B cell (primary cell): ENCODE measurements around the gene ATG7. TPM values are rescaled to one million over a fixed set of nuclear protein-coding genes. Genes with fewer than 3 reads are reported as not detected.

Source experiments
- ATAC-seq: fragments of 200-7000 bp; cut with Tn5 transposase; one replicate; pipeline ENCODE4 v1.10.0; 2021; ENCODE audit warnings: low read depth, mild to moderate bottlenecking, moderate number of reproducible peaks, moderate library complexity
- CTCF ChIA-PET: fragments of 350-600 bp; sonication (Branson Sonifier 250); formaldehyde crosslinking; loops from one replicate; lab custom pipeline; 2021; ENCODE audit warnings: antibody characterized with exemption, inconsistent platforms; lab: Charles Lee
- POLR2A ChIA-PET: fragments of 350-600 bp; sonication (Branson Sonifier 250); formaldehyde crosslinking; loops from one replicate; lab custom pipeline; 2021; ENCODE audit warnings: antibody characterized with exemption; lab: Charles Lee
- DNase-seq: peaks from one replicate; pipeline ENCODE4 v3.0.0; 2013
- H2AFZ ChIP-seq: 2 replicates; pipeline ENCODE4 v1.6.1; 2012; ENCODE audit warnings: mild to moderate bottlenecking, low read depth, low read length; ENCODE audit not compliant: insufficient read depth, poor library complexity, severe bottlenecking
- H3K27ac ChIP-seq, 2 donors: 1 replicate in 1 of 2; 2 replicates in 1 of 2; pipeline ENCODE4 v1.5.1; 2012 to 2013; ENCODE audit warnings: low read length in 2 of 2, mild to moderate bottlenecking in 2 of 2, moderate library complexity in 1 of 2
- H3K27me3 ChIP-seq, 4 experiments: fragments of 200-600 bp in 1 of 4; sonication (generic) in 1 of 4; replicated peaks in 1 of 4; 1 replicate in 2 of 4; 2 replicates in 2 of 4; pipeline versions ENCODE4 v1.6.1 to v1.7.0; 2013 to 2016; ENCODE audit warnings: low read length in 3 of 4, mild to moderate bottlenecking in 2 of 4, mixed read lengths in 1 of 4, moderate library complexity in 1 of 4; ENCODE audit not compliant: insufficient read depth in 4 of 4, control insufficient read depth in 3 of 4; ENCODE audit errors: control extremely low read depth in 1 of 4
- H3K36me3 ChIP-seq, 2 experiments: replicated peaks in 1 of 2; 1 replicate in 1 of 2; 2 replicates in 1 of 2; pipeline versions ENCODE4 v1.6.1 to v1.7.1; 2013; ENCODE audit warnings: low read length in 1 of 2; ENCODE audit not compliant: insufficient read depth in 2 of 2, control insufficient read depth in 1 of 2; ENCODE audit errors: control extremely low read depth in 1 of 2, extremely low read depth in 1 of 2
- H3K4me1 ChIP-seq, 2 donors: fragments of 200-600 bp in 1 of 2; sonication (generic) in 1 of 2; 1 replicate in 1 of 2; 2 replicates in 1 of 2; pipeline versions ENCODE4 v1.5.1 to v1.6.1; 2013 to 2017; ENCODE audit warnings: low read length in 2 of 2; ENCODE audit not compliant: control insufficient read depth in 2 of 2, insufficient read depth in 2 of 2
- H3K4me2 ChIP-seq: replicated peaks from 2 replicates; pipeline ENCODE3; 2012; ENCODE audit warnings: mild to moderate bottlenecking, low read depth, low read length; ENCODE audit not compliant: poor library complexity, severe bottlenecking
- H3K4me3 ChIP-seq, 5 experiments: fragments of 200-600 bp in 1 of 5; sonication (generic) in 1 of 5; 1 replicate in 3 of 5; 2 replicates in 2 of 5; pipeline versions ENCODE4 v1.5.1 to v1.7.0; 2011 to 2016; ENCODE audit warnings: low read length in 4 of 5, mild to moderate bottlenecking in 4 of 5, low read depth in 2 of 5, control low read depth in 1 of 5, moderate library complexity in 1 of 5; ENCODE audit not compliant: insufficient read depth in 1 of 5; ENCODE audit errors: control extremely low read depth in 1 of 5, extremely low read depth in 1 of 5
- H3K79me2 ChIP-seq: fragments of 200-600 bp; sonication (generic); one replicate; pipeline ENCODE4 v1.6.0; 2016; ENCODE audit warnings: low read length; ENCODE audit not compliant: control insufficient read depth, insufficient read depth
- H3K9ac ChIP-seq: fragments of 200-600 bp; sonication (generic); 2 replicates; pipeline ENCODE4 v1.6.1; 2017; ENCODE audit warnings: mild to moderate bottlenecking, low read length, moderate library complexity
- H3K9me3 ChIP-seq, 3 donors: one replicate each; pipeline versions ENCODE4 v1.6.1 to v1.7.1; 2013; ENCODE audit warnings: low read length in 2 of 3; ENCODE audit not compliant: control insufficient read depth in 2 of 3, insufficient read depth in 1 of 3; ENCODE audit errors: control extremely low read depth in 1 of 3
- H4K20me1 ChIP-seq: 2 replicates; pipeline ENCODE4 v1.6.0; 2012; ENCODE audit warnings: mild to moderate bottlenecking, low read length; ENCODE audit not compliant: insufficient read depth, control insufficient read depth, poor library complexity, severe bottlenecking
- H3K27ac Mint-ChIP-seq: one replicate; pipeline ENCODE4 v1.8.0; 2021; ENCODE audit warnings: mixed read lengths
- H3K27me3 Mint-ChIP-seq: one replicate; pipeline ENCODE4 v1.8.0; 2021; ENCODE audit warnings: mixed read lengths
- H3K4me1 Mint-ChIP-seq: one replicate; pipeline ENCODE4 v1.8.0; 2021; ENCODE audit warnings: mixed read lengths
- H3K4me3 Mint-ChIP-seq: one replicate; pipeline ENCODE4 v1.8.0; 2021; ENCODE audit warnings: mixed read lengths
- H3K9me3 Mint-ChIP-seq: one replicate; pipeline ENCODE4 v1.8.0; 2022; ENCODE audit warnings: mixed read lengths; ENCODE audit not compliant: insufficient read depth
- EZH2 ChIP-seq: IDR thresholded peaks from 2 replicates; pipeline ENCODE4 v1.6.1; 2012; ENCODE audit warnings: borderline replicate concordance, low read depth, mild to moderate bottlenecking, moderate library complexity, low read length; ENCODE audit not compliant: insufficient read depth, poor library complexity, severe bottlenecking
- WGBS: methylation state at CpG from one replicate; pipeline ENCODE4 v1.1.5; 2013; ENCODE audit warnings: missing lambda C conversion rate; ENCODE audit not compliant: insufficient coverage; 5-methylcytosine and 5-hydroxymethylcytosine counted together
- intact Hi-C: fragments of 100-400 bp; cut with micrococcal nuclease; formaldehyde crosslinking; loops from one replicate; pipeline ENCODE4 v1.10.0; 2022
- polyA plus RNA-seq: library from polyadenylated mRNA; depleted of rRNA; stranded (reverse); fragments of >200 nt; gene quantifications from 2 replicates; pipeline ENCODE4 v1.2.3, GENCODE V29; 2012
- total RNA-seq, 2 donors: library from RNA; stranded (reverse); fragments of 120-200 nt in 1 of 2; gene quantifications; 1 replicate in 1 of 2; 2 replicates in 1 of 2; pipeline versions ENCODE4 v1.2.3 to v1.2.4, GENCODE V29; 2013 to 2022
- TF ChIP-seq, protein P1 (sequence below): fragments of 200-600 bp; IDR thresholded peaks from one replicate; pipeline ENCODE4 v1.8.0; 2022; ENCODE audit warnings: antibody characterized with exemption, mild to moderate bottlenecking

Gene ATG7
- total and polyA plus RNA-seq, 2 donors (not counting 1 experiment from before 2014, with no cell fraction given): 13.9 to 66.4 TPM

DNA sequence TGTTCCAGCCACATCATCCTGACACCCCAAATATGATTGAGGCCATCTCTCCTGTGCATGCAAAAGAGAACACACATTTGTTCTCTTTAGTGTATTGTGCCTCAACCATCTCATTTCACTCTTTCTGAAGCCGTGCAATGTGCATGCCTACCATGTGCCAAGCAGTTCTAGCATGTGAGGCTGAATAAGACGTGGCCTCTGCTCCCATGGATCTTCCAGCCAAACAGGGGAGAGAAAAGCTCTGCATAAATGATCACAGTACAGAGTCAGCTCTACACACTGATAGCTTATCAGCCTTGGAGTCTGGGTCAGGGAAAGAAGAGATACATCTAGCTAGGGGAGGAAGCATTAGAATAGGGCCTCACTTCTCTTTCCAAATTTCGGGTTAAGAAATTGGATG, 48.2 kb upstream of the ATG7 start:
- Histone ChIP-seq H3K27ac (no peak overlapping the region), H4K20me1 (no peaks in the 10 kb centered on the region), H3K79me2 (no peaks in the 10 kb centered on the region), H3K9ac (no peak overlapping the region), H2AFZ (no peak overlapping the region), H3K4me2 (no peak overlapping the region), H3K4me3 (no peak overlapping the region), H3K27me3 (no peaks in the 10 kb centered on the region), H3K4me1 (peaks cover 9 to 17% of the 10 kb centered on the region in 2 donors), H3K36me3 (no peaks in the 10 kb centered on the region), H3K9me3 (no peaks in the 10 kb centered on the region)
- H3K4me3 Mint-ChIP-seq: no peak overlapping the region
- peaks cover 8% of the 10 kb centered on the region for H3K27me3 Mint-ChIP-seq
- no peak overlapping the region for H3K27ac Mint-ChIP-seq
- DNase-seq (no peak), ATAC-seq (no peak)
- WGBS: 88% methylated on average over 3 of the region's 3 CpGs
- ChIA-PET POLR2A (no interaction called here), CTCF (interaction anchor here (2.0 kb wide), 1 partner anchor 163 kb away, joined by 5 read pairs; no protein-coding TSS in a partner anchor)
- intact Hi-C loops: no loop called here
- peaks cover 17% of the 10 kb centered on the region for H3K4me1 Mint-ChIP-seq
- H3K9me3 Mint-ChIP-seq: no peaks in the 10 kb centered on the region
- TF ChIP-seq, protein P1, sequence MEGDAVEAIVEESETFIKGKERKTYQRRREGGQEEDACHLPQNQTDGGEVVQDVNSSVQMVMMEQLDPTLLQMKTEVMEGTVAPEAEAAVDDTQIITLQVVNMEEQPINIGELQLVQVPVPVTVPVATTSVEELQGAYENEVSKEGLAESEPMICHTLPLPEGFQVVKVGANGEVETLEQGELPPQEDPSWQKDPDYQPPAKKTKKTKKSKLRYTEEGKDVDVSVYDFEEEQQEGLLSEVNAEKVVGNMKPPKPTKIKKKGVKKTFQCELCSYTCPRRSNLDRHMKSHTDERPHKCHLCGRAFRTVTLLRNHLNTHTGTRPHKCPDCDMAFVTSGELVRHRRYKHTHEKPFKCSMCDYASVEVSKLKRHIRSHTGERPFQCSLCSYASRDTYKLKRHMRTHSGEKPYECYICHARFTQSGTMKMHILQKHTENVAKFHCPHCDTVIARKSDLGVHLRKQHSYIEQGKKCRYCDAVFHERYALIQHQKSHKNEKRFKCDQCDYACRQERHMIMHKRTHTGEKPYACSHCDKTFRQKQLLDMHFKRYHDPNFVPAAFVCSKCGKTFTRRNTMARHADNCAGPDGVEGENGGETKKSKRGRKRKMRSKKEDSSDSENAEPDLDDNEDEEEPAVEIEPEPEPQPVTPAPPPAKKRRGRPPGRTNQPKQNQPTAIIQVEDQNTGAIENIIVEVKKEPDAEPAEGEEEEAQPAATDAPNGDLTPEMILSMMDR: no peak
- TF ChIP-seq EZH2: no peak

DNA sequence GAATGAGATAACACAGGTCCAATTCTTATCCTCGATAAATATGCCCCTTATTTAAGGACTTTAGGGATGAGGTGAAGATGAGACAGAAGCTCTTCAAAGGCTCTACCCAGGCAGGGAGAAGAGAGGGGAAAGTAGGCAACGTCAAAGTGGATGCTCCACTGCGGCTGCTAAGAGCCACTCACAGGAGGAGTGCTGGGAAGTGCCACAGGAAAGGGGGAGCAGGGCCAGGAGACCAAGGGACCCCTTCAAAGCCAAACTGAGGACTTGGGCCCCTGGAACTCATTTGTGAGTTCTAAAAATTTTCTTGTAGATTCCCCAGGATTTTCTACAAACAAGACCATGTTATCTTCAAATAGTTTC, 47.3 kb upstream of the ATG7 start:
- intact Hi-C loops: no loop called here
- POLR2A ChIA-PET: no interaction called here
- no peak overlapping the region for H2AFZ ChIP-seq

More for the DNA sequence above, 47.3 kb upstream of the ATG7 start:
- TF ChIP-seq, protein P1: no peak
- Mint-ChIP-seq H3K4me3 (no peak overlapping the region), H3K9me3 (no peaks in the 10 kb centered on the region), H3K4me1 (peaks cover 17% of the 10 kb centered on the region), H3K27ac (no peak overlapping the region), H3K27me3 (peaks cover 8% of the 10 kb centered on the region)
- ATAC-seq (no peak), DNase-seq (no peak)
- CTCF ChIA-PET: no interaction called here
- Histone ChIP-seq H3K4me1 (peaks cover 9 to 17% of the 10 kb centered on the region in 2 donors), H3K79me2 (no peaks in the 10 kb centered on the region), H3K27ac (no peak overlapping the region), H3K4me2 (no peak overlapping the region), H3K27me3 (no peaks in the 10 kb centered on the region), H3K36me3 (no peaks in the 10 kb centered on the region), H3K9me3 (no peaks in the 10 kb centered on the region), H4K20me1 (no peaks in the 10 kb centered on the region), H3K9ac (no peak overlapping the region), H3K4me3 (no peak overlapping the region)
- WGBS: 100% methylated on average over 3 of the region's 3 CpGs
